Left colon (tissue), 2 donors: Measurements from ENCODE around the gene DLEC1. TPM values are rescaled to one million over a fixed set of nuclear protein-coding genes. Genes with fewer than 3 reads are reported as not detected.
A peak's percentile ranks its signal among the peaks of the same experiment; 100 is the strongest.
"Not testable (repeated sequence)": the region's sequence is repeated elsewhere in the genome, so short reads cannot be mapped to it uniquely, and the experiment has no call there.

Source experiments
- ATAC-seq: fragments of 200-7000 bp; cut with Tn5 transposase; one replicate; pipeline ENCODE4 v1.9.1; 2020; ENCODE audit warnings: mild to moderate bottlenecking, moderate library complexity
- DNase-seq, 2 donors: peaks; one replicate each; pipeline ENCODE4 v3.0.0-alpha.2; 2020
- intact Hi-C, 2 donors: fragments of 100-400 bp; cut with DNase I in 1 of 2; cut with micrococcal nuclease in 1 of 2; formaldehyde crosslinking; loops; one replicate each; pipeline versions ENCODE4 v1.11.2 to v1.14.0; 2022; cut with DNase I, micrococcal nuclease
- total RNA-seq, 2 donors: library from RNA; stranded (reverse); fragmentation: NEBNext Ultra II Directional; extraction: Animal tissue kit (Norgen Biotek cat#: 25700); gene quantifications; one replicate each; pipeline ENCODE4 v1.2.1, GENCODE V29; 2021
- donor health status: DM: no; HTN: no; CAD: no.
- donor health status: DM: yes; HTN: yes; CAD: no.

The DLEC1 gene
- total RNA-seq, 2 donors from 2014 or later: 1.5 to 2.1 TPM

DNA sequence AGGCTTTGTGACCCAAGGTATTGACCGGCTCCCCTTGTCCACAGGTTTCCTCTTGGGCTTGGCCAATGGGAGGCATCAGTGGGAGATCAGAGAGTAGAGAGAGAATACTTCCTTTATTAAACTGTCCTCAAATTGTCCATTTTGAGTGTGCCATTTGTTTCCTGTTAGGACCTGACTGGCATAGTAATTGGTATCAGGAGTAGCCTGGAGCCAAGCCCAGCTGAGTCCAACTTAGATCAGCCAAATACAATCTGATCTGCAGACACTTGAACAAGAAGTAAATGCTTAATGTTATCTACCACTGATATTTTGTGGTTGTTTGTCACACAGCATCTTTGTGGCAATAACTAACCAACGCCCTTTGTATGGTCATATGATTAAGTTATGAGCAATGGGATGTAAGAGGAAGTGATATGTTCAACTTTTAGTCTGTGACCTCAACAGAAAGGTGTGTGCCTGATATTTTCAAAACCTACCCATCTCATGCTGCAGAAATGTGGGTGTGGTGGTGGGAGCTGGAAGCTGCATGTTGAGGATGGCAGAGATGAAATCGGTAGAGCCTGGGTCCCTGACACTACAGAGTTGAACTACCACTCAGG is 112.8 kb downstream of the DLEC1 start:
- peak; percentile 84 for ATAC-seq
- DNase-seq: no peak

GRCh38 chr3:38152609-38153008 is 113.6 kb downstream of the DLEC1 start:
- ATAC-seq (no peak), DNase-seq (no peak)
- intact Hi-C loops: no loop called here

More for the DNA sequence above, 112.8 kb downstream of the DLEC1 start:
- intact Hi-C loops: no loop called here

DNA sequence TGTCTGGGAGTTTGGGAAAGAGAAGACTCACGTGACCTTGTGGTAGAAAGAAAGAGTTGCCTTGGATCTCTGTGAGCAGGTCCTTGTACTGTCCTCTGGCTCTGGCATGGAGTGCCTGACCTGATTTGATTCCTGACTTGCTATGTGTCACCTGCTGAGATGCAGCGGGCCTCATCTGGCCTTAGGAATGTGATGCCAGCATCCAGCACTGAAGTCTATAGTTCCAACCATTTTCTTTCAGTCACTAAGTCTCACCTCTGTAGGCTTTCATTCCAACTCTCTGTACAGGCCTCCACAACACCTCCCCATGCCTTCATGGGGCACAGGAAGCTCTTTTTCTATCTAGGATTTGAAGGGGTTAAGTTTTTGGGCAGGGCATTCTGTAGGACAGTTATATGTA is 114.2 kb downstream of the DLEC1 start:
- DNase-seq: no peak
- ATAC-seq: no peak
- intact Hi-C loops: no loop called here

GRCh38 chr3:38154033-38154494 is 115.1 kb downstream of the DLEC1 start:
- ATAC-seq (no peak), DNase-seq (no peak)

DNA sequence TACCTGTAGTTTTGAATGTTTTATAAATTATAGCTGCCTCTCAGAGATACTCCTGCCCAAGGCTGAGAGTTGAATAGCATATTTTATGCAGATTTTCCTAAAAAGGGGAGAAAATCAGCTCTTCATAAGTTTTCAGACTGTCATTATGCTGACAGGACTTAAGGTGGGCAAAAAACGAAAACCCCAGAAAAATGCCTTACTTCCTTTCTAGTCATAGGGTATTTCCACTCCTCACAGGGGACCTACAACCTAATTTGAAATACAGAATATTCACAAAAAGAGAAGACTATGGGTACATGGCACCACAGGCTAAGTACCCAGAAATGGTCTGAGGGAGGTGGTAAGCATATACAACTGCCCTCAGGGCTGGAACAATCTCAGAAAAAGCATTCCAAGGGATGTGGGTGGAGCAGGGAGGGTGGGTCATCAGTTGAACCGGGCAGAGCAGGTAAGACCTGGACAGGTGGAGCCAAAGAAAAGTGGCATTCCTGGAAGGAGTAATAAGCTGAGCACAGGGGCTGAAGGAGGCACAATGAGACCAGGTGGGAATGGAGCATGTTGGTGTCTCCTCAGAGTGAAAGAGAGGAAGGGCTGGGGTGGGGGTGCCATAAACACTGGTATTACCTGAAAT is 115.7 kb downstream of the DLEC1 start:
- ATAC-seq (peak; percentile 79), DNase-seq (peak in 1 of 2 donors; percentile 63)

More at GRCh38 chr3:38154033-38154494, 115.1 kb downstream of the DLEC1 start:
- intact Hi-C loops: no loop called here

DNA sequence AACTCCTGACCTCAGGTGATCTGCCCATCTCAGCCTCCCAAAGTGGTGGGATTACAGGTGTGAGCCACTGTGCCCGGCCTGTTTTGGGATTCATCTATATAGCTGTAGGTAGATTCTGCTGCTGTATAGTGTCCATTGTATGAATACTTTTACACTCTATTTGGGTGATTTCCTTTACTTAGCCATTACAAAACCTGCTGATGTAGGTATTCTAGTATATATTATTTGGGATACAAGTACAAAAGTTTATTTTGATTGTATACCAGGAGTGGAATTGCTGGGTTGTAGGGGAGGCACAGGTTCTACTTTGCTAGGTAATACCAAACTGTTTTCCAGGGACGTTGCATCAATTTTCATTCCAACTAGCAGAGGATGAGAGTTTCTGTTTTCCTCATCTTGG is 116.8 kb downstream of the DLEC1 start:
- intact Hi-C loops: no loop called here
- no peak for DNase-seq
- no peak for ATAC-seq

More for the DNA sequence above, 115.7 kb downstream of the DLEC1 start:
- intact Hi-C loops: no loop called here

GRCh38 chr3:38157117-38157516 is 118.1 kb downstream of the DLEC1 start:
- no peak for DNase-seq

DNA sequence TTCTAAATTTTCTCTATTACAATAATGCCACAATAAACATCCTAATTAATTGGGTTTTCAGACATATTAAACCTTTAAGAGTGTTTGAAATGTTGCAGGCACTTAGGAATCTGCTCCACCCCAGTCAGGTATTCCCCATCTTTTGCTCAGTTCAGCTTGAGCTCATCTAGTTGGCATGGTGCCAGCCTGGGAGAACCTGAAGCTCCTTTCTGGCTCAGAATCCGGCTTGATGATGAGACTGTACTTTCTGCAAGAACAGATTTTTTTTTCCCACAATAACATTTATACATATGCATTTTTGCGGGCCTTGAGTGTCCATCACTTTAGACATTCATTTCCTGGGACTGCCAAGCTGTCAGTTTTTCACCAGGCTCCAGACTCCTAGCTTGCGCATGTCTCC is 118.6 kb downstream of the DLEC1 start:
- DNase-seq: no peak
- peak; percentile 22 for ATAC-seq
- intact Hi-C loops: no loop called here

More at GRCh38 chr3:38157117-38157516, 118.1 kb downstream of the DLEC1 start:
- ATAC-seq: no peak
- intact Hi-C loops: no loop called here

DNA sequence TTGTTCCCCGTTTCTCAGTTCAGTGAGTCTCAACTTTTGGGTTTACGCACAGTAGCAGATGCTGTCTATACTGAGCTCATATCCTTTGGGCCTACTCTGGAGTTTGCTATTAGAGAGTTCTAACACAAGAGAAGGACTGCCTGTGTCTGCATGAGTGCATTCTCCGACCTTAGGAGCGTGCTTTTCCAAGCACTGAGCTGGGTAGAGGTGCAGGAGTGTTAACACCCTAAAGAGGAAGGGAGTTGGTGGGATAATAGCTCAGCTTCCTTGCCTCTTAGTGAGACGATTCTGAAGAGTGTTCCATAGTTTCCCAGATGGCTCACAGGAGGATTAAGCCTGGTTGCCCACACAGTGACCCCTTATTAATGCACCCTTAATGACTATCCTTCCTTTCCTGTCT is 119.5 kb downstream of the DLEC1 start:
- ATAC-seq (no peak), DNase-seq (no peak)
- intact Hi-C loops: no loop called here

DNA sequence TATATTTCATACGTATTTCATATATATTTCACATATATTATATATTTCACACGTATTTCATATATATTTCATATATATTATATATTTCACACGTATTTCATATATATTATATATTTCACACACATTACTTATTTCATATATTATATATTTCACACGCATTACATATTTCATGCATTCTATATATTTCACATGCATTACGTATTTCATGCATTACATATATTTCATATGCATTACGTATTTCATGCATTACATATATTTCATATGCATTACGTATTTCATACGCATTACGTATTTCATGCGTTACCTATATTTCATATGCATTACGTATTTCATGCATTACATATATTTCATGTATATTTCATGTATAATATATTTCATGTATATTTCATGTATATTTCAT is 121.7 kb downstream of the DLEC1 start:
- ATAC-seq, DNase-seq, intact Hi-C loops: not testable (repeated sequence)

GRCh38 chr3:38163117-38163840 is 124.3 kb downstream of the DLEC1 start:
- no peak for ATAC-seq
- intact Hi-C loops: no loop called here
- DNase-seq: no peak

- intact Hi-C loops: no loop called here
- ATAC-seq (no peak), DNase-seq (peak; percentile 44 to 47)
Measured at GRCh38 chr3:38163841-38164642, 125.0 kb downstream of the DLEC1 start.

GRCh38 chr3:38164643-38164951 is 125.6 kb downstream of the DLEC1 start:
- DNase-seq: no peak
- no peak for ATAC-seq
- intact Hi-C loops: no loop called here

DNA sequence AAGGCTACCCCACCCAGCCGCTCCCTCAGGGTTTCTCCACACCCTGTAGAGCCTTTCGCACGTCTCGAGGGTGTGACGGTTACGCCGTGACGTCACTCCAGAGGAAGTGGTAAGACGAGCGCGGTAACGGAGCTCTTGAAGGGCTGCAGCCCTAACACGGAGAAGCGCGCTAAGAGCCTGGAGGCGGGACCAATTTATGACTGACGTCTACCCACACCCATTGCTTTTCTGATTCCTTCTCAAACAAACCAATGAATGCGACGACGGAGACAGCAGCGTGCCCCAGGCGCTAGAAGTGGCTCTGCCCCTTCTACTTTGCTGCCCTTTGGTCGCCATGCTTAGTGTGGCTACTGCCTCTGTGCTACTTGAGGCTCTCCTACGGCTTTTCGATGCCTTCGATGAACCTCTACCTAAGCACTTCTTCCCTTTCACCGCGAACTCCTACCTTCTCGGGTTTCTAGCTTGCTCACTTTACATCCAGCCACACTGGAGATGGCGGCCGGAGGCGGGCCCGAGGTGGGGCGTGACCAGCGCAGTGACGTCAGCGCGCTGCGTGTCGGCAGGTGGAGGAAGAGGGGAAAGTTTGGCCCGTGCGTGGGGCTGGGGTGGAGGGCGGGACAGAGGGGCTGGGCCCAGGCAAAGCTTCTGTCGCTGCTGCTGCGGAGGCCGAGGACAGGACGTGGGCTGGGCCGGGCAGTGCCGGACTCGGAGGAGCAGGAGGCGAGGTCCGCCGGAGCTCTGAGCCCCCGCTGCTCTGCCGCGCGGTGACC is 126.1 kb downstream of the DLEC1 start, which contains the start of gene OXSR1:
Gene OXSR1, plus strand, starts transcription at position 586 of the 770 bp plus-strand sequence. CDS start 340 bp downstream, outside the sequence.
- peak; percentile 99 to 100 for DNase-seq
- intact Hi-C loops: no loop called here
- peak; percentile 86 for ATAC-seq

DNA sequence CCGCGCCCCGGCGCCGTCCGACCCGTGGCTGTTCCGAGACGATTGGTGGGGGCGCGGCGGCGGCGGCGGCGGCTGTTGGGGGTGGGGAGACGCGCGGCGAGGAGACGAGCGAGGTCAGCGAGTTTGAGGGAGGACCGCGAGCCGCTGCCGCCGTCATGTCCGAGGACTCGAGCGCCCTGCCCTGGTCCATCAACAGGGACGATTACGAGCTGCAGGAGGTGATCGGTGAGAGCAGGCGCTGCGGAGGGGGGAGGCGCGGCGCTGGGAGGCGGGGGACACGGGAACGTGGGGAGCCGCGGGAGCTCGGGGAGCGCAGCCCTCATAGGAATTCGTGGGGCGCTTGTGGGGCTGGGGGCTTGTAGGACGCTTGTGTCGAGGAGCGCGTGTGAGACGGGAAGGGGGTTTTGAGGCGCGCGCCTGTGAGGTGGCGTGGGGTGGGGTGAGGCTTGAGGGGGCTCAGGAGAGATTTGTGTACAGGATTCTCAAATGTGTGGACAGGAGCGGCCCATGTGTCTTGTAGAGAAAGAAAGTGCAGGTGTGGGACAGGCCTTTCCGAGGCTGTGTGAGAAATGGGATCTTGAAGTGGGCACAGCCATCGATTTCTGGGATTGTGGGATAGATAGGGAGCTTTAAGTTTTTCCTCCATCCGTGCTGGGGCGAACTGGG is 126.8 kb downstream of the DLEC1 start:
- peak; percentile 70 to 74 for DNase-seq
- intact Hi-C loops: no loop called here
- ATAC-seq: peak; percentile 39

- no peak for DNase-seq
- intact Hi-C loops: no loop called here
- no peak for ATAC-seq
Measured at GRCh38 chr3:38167591-38167990, 128.6 kb downstream of the DLEC1 start.

- intact Hi-C loops: no loop called here
- DNase-seq: no peak
- ATAC-seq: no peak
Measured at GRCh38 chr3:38168151-38169026, 129.4 kb downstream of the DLEC1 start.
